GM12873 (cell line): Measurements from ENCODE around the gene ERI3.

Experiments
- CTCF ChIP-seq: IDR thresholded peaks from 2 replicates; pipeline ENCODE4 v1.5.1; 2012; ENCODE audit warnings: low read depth, mild to moderate bottlenecking, moderate library complexity, low read length, control low read depth; ENCODE audit not compliant: insufficient read depth; ENCODE audit errors: missing control alignments

The ERI3 gene

DNA sequence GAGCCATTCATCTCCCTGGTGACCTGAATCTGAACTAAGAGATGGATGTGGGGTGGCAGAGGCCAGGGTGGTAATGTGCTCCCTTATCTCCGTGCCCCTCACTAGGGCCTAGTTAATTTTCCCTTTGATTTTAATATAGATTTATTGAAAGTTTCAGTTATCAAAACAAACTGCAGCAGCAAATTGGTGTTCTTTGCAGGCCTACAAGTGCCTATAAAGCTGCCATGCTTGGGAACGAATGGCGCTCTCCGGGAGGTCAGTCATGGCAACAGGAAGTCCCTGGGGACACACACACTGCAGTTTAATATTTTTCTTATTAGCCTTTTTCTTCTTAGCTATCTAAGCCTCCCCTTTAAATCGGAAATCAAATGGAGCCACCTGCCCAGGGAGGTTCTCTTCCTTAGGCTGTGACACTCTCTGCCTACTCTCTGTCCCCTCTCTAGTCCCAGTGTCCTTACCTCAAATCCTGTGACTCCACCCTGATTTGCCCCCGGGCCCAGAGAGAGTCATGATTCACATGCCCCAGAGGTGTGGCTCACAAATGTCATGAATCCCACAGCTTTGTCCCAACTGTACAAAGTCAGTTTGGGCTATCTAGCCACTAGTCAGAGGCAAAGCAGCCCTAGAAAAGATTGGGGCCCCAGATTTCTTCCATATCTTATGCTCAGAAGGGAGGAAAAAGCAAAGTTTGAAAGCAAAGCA lies 4.3 kb upstream of the ERI3 start:
- no peak for TF ChIP-seq CTCF

DNA sequence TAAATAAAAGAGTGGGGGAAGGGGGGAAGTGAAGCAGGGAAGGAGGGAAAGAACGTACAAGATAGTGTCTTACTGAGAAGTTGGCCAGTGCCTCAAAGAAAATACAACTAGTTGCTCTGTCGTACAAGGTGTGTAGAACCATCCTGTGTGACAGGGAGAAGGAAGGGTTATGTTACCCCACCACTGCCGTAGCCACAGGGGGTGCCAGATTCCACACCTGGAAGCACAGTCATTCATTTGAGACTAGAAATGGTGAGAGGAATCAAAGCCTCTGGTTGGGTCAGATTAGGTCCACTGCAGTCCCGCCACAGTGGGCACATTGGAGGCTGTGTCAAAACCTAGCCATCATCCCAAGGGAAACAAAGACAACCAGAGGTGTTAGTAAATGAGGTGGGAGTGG lies 2.7 kb upstream of the ERI3 start:
- TF ChIP-seq CTCF, result no peak

GRCh38 chr1:44355582-44356305 lies 687 bp upstream of the ERI3 start:
- TF ChIP-seq CTCF, result no peak

- TF ChIP-seq CTCF, result no peak
These were observed 703 bp downstream of the ERI3 start for GRCh38 chr1:44354268-44354839.

DNA sequence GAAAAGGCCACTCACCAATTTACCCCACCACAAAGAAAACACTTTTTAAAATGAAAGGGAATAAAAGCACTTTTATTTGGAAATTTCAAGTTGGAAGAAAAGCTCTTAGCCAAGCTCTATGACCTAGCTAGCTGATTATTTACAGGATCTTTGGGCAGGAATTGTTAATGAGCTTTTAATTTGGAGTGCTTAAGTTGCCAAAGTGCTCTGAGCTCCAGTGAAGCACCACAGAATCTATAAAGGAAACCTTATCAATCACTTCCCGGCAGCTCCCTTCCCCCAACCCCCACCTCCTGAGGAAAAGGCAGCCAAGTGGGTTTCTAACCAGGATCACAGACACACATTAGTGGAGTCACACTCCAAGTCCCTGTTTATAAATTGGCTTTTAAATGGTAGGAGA lies 1.5 kb downstream of the ERI3 start:
- TF ChIP-seq CTCF, result no peak

DNA sequence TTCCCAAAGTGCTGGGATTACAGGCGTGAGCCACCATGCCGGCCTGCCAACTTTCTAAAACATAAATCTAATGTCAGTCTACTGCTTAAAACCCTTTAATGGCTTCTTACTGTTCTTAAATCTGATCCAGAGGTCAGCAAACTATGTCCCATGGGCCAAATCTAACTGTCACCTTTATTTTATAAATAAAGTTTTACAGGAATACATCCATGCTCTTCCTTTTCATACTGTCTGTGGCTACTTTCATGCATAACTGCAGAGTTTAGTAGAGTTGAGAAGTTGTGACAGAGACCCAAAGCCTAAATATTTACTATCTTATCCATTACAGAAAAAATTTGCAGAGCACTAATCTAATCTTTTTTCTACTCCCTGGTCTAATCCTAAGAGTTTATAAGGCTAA lies 3.8 kb downstream of the ERI3 start:
- no peak for TF ChIP-seq CTCF

DNA sequence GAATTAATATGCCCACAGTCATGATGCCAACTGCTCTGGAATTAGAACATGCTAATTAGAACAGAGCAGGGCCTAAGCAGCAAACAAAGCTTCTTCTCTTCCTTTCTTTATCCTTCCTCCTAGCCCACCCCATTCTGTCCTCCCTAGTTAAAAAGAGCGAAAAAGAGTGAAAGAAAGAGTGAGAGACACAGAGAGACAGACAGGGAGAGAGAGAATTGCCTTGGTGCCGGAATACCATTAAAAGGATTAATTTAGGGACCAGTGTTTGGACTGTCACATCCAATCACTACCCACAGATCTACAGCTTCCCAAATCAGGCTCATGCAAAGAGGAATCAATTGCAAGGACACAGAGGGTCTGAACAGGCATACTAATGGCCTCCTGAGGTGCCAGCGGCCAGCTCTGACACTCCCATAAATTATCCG lies 7.0 kb downstream of the ERI3 start:
- TF ChIP-seq CTCF, result no peak
